Keratinocyte (primary cell): ENCODE data around the gene MAML1. TPM values are rescaled to one million over a fixed set of nuclear protein-coding genes. Genes with fewer than 3 reads are reported as not detected.

Experiments
- DNase-seq: peaks from one replicate; pipeline ENCODE4 v3.0.0-alpha.2; 2011; ENCODE audit warnings: low read depth, missing footprints, low spot score
- FAIRE-seq: peaks from 2 replicates; lab custom pipeline; 2011; peaks lifted over from hg19 to GRCh38; lab: Jason Lieb, UNC
- H2AFZ ChIP-seq: 2 replicates; pipeline ENCODE4 v1.6.0; 2012; ENCODE audit warnings: low read length, control low read depth, inconsistent platforms; ENCODE audit not compliant: control insufficient read depth
- H3K27ac ChIP-seq: 2 replicates; pipeline ENCODE4 v1.5.1; 2011; ENCODE audit warnings: low read length; ENCODE audit not compliant: control insufficient read depth, insufficient read depth
- H3K27me3 ChIP-seq: 3 replicates; pipeline ENCODE4 v1.6.0; 2011; ENCODE audit warnings: low read length; ENCODE audit not compliant: control insufficient read depth, insufficient read depth; ENCODE audit errors: extremely low read depth
- H3K36me3 ChIP-seq, 2 experiments: 2 replicates in 1 of 2; 3 replicates in 1 of 2; pipeline ENCODE4 v1.5.1; 2011; ENCODE audit warnings: low read length in 2 of 2, mild to moderate bottlenecking in 1 of 2; ENCODE audit not compliant: control insufficient read depth in 2 of 2, insufficient read depth in 2 of 2; ENCODE audit errors: extremely low read depth in 1 of 2
- H3K4me1 ChIP-seq: 3 replicates; pipeline ENCODE4 v1.5.1; 2011; ENCODE audit warnings: low read length; ENCODE audit not compliant: control insufficient read depth, insufficient read depth; ENCODE audit errors: extremely low read depth
- H3K4me2 ChIP-seq: 3 replicates; pipeline ENCODE4 v1.6.0; 2011; ENCODE audit warnings: low read depth, low read length; ENCODE audit not compliant: control insufficient read depth, insufficient read depth; ENCODE audit errors: extremely low read depth
- H3K4me3 ChIP-seq, 3 experiments: fragments of 200-600 bp in 1 of 3; sonication (generic) in 1 of 3; 2 replicates in 2 of 3; 3 replicates in 1 of 3; pipeline ENCODE4 v1.5.1; 2011 to 2016; ENCODE audit warnings: low read length in 3 of 3, mild to moderate bottlenecking in 3 of 3, control low read depth in 2 of 3, inconsistent platforms in 1 of 3, low read depth in 1 of 3, mixed read lengths in 1 of 3, mixed run types in 1 of 3, moderate library complexity in 1 of 3; ENCODE audit not compliant: control insufficient read depth in 2 of 3, insufficient read depth in 2 of 3; ENCODE audit errors: extremely low read depth in 1 of 3
- H3K79me2 ChIP-seq: 2 replicates; pipeline ENCODE4 v1.6.0; 2012; ENCODE audit warnings: low read length; ENCODE audit not compliant: control insufficient read depth, insufficient read depth
- H3K9ac ChIP-seq: 3 replicates; pipeline ENCODE4 v1.6.0; 2011; ENCODE audit warnings: low read length; ENCODE audit not compliant: control insufficient read depth, insufficient read depth; ENCODE audit errors: extremely low read depth
- H3K9me1 ChIP-seq: 3 replicates; pipeline ENCODE4 v1.6.0; 2011; ENCODE audit warnings: low read length; ENCODE audit not compliant: control insufficient read depth, insufficient read depth; ENCODE audit errors: extremely low read depth
- H3K9me3 ChIP-seq: 2 replicates; pipeline ENCODE4 v1.5.1; 2012; ENCODE audit warnings: low read depth, low read length; ENCODE audit not compliant: control insufficient read depth
- H4K20me1 ChIP-seq: 3 replicates; pipeline ENCODE4 v1.6.0; 2011; ENCODE audit warnings: low read length; ENCODE audit not compliant: control insufficient read depth, insufficient read depth; ENCODE audit errors: extremely low read depth
- CTCF ChIP-seq, 3 experiments: IDR thresholded peaks in 1 of 3; conservative IDR thresholded peaks in 1 of 3; optimal IDR thresholded peaks in 1 of 3; 2 replicates in 2 of 3; 3 replicates in 1 of 3; pipeline versions ENCODE3 to v1.5.1; 2011; ENCODE audit warnings: low read length in 3 of 3, mild to moderate bottlenecking in 3 of 3, moderate library complexity in 2 of 3, control low read depth in 1 of 3, inconsistent platforms in 1 of 3; ENCODE audit not compliant: insufficient read depth in 2 of 3; ENCODE audit errors: extremely low read depth in 1 of 3
- EZH2 ChIP-seq: IDR thresholded peaks from one replicate; pipeline ENCODE4 v1.6.1; 2012; ENCODE audit warnings: inconsistent platforms, mild to moderate bottlenecking, low read length, moderate library complexity
- dilution Hi-C: fragments of 300-500 bp; cut with MboI; formaldehyde crosslinking; loops from one replicate; pipeline ENCODE4 v1.7.0; 2020; ENCODE audit warnings: low sequenced_read_pairs; ENCODE audit not compliant: extremely low pct_ligation_motif_present
- polyA plus RNA-seq, 5 experiments: library from polyadenylated mRNA; depleted of rRNA in 3 of 5; stranded (reverse) in 3 of 5; stranded (forward) in 1 of 5; unstranded in 1 of 5; fragments of >200 nt; gene quantifications; 1 replicate in 1 of 5; 2 replicates in 3 of 5; 3 replicates in 1 of 5; pipeline versions ENCODE4 v1.2.1 to v1.2.3, GENCODE V29; 2011 to 2012; ENCODE audit warnings: missing spikeins in 2 of 5, low read depth in 1 of 5, low replicate concordance in 1 of 5

The MAML1 gene
- polyA plus RNA-seq, 1 donor (not counting 4 experiments of a cell fraction or from before 2014, with no cell fraction given): 4.9 TPM

DNA sequence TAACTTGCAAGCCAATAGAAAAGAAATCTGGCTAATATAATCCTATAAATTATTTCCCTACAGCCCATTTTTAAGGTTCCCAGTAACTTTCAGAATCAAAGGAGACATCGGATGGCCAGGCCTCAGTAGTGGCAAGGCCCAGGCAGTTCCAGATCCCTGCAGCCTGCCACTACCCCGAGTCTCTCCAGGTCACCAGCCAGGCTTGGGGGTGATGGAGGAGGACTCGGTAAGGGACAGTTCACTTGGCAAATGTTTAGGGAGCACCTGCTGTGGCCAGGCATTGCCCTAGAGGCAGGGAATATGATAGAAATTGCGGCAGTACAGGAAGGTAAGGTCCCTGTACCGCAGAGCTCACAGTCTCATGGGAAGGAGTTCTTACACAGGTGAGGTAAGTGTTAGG lies 46.0 kb downstream of the MAML1 start:
- no peak for DNase-seq
- TF ChIP-seq CTCF (optimal IDR thresholded peaks at IDR 0.05 in 1 of 3, IDR thresholded peaks at IDR 0.05 in 1 of 3, conservative IDR thresholded peaks at IDR 0.05 in 1 of 3; ENCODE audit: extremely low read depth in 1 of 3, insufficient read depth in 2 of 3, low read length in 3 of 3) (no peak), EZH2 (no peak)
- H2AFZ ChIP-seq: no peak overlapping the region

GRCh38 chr5:179779826-179780225 lies 47.2 kb downstream of the MAML1 start:
- Histone ChIP-seq H2AFZ (no peak overlapping the region), H3K4me3 (no peak overlapping the region), H4K20me1 (peaks cover 2% of the 10 kb centered on the region), H3K27ac (no peak overlapping the region), H3K4me2 (no peak overlapping the region), H3K27me3 (no peaks in the 10 kb centered on the region), H3K79me2 (no peaks in the 10 kb centered on the region), H3K9me1 (no peaks in the 10 kb centered on the region), H3K9ac (no peak overlapping the region), H3K9me3 (no peaks in the 10 kb centered on the region), H3K36me3 (peaks cover 12 to 21% of the 10 kb centered on the region in 2 experiments), H3K4me1 (no peaks in the 10 kb centered on the region)
- no peak for TF ChIP-seq CTCF (optimal IDR thresholded peaks at IDR 0.05 in 1 of 3, IDR thresholded peaks at IDR 0.05 in 1 of 3, conservative IDR thresholded peaks at IDR 0.05 in 1 of 3; ENCODE audit: extremely low read depth in 1 of 3, insufficient read depth in 2 of 3, low read length in 3 of 3)
- no peak for TF ChIP-seq EZH2
- dilution Hi-C loops: no loop called here
- FAIRE-seq (no peak), DNase-seq (no peak)

More for the DNA sequence above, 46.0 kb downstream of the MAML1 start:
- Histone ChIP-seq H4K20me1 (peaks cover 2% of the 10 kb centered on the region), H3K27ac (no peak overlapping the region), H3K9ac (no peak overlapping the region), H3K79me2 (no peaks in the 10 kb centered on the region), H3K9me3 (no peaks in the 10 kb centered on the region), H3K9me1 (no peaks in the 10 kb centered on the region), H3K27me3 (no peaks in the 10 kb centered on the region), H3K4me2 (no peak overlapping the region), H3K36me3 (peaks cover 18 to 32% of the 10 kb centered on the region in 2 experiments), H3K4me1 (no peaks in the 10 kb centered on the region), H3K4me3 (no peak overlapping the region)
- no peak for FAIRE-seq
- dilution Hi-C loops: no loop called here
